ENCODE data around the gene C3orf18.
"Not testable (repeated sequence)": the region's sequence is repeated elsewhere in the genome, so short reads cannot be mapped to it uniquely, and the experiment has no call there.

The C3orf18 gene

DNA sequence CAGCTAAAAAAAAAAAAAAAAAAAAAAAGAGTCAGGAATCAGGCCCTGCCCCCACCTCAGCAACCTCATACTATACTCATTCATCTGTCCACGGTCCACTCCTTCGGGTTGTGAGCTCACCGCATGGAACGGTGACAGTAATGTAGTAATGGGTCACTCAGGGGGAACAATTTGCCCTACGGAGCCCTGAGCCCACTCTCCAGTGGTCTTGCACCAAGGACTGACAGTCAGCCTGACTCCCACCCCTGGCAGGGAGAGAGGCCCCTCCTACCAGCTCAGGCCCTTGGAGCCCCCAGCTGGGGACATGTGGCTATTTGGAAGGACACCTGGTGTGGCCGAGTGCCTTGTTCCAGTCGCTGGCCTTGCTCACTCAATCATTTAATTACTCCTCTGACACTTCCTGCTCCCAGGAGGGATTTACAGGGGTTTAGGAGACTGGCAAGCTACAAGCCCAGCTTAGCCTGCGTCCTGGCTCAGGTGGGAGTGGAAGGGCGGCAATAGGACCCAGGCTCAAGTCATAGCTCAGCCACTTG lies 44.2 kb downstream of the C3orf18 start:
- no peak for DNase-seq (ENCODE audit: low spot score)

DNA sequence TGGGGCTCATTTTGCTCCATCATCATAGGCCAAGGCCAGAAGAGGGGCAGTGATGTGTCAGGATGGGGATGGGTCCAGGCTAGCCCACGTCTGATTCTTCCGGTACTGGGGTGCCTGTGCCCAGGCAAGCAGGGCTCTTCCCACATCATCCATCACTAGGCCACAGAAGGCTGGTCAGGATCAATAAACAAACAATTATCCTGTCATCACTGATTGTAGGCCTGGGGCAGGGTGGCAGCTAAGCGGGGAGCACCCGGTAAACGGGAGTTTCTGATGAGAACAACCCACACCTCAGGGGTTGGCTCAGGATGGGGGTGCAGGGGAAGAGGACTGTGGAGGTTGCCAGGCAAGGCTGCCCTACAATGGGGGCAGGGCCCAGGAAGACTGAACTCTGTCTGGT lies 46.0 kb downstream of the C3orf18 start:
- DNase-seq (ENCODE audit: low spot score): no peak

DNA sequence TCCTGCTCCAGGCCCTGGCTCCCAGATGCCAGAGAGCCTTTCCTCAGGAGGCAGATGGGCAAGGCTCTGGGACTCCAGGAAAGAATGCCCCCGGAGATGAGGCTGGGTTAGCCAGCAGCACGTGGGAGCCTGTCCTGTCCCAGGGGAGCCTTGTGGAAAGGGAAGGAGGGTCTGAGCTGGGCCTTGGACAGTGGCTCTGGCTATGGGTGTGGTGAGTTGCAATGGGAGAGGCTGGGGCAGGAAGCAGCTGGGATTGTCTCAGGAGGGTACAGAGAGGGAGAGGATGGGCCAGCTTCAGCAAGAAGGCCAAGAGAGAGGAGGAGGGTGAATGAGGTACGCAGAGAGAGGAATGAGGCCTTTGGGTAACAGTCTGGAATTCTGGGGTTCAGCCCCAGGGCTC lies 46.7 kb downstream of the C3orf18 start:
- DNase-seq (ENCODE audit: low spot score): no peak

DNA sequence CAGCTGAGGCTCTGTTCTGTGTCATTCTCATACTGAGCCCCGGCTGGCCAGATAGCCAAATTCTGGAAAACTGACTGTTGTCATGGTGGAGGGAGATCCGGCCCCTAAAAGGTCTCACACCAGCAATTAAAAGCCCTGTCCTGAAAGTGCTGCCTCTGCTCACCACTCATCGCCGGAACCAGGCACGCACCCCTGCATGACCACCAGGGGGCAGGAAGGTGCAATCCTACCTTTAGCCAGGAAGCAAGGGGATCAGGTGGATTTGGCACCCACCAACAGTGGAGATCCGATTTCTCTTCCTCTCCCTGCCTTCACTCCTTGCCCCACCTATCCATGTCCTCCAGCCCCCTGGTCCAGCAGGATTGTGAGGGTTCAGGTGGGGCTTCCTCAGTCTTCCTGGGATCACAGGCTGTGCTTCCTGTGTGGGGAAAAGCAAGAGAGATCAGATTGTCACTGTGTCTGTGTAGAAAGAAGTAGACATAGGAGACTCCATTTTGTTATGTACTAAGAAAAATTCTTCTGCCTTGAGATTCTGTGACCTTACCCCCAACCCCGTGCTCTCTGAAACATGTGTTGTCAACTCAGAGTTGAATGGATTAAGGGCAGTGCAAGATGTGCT lies 48.0 kb downstream of the C3orf18 start:
- peak; percentile 80 for DNase-seq (ENCODE audit: low spot score)

DNA sequence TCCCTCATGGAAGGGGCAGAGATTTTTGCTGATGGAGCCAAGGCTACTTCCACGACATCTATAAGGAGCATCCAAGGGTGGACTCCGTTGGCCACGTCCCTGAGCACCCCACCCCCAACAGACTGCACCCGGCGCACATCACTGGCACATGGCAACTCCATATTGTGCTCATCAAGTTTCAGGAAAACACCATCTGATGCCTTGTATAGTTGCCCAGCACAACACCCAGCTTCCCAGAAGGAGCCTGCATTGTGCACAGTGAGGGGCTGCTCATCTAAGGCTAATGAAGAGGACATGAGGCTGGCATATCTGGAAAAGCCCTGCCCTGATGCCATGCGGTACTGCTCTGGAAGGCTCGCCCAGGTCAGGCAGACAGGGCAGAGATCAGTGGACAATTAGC lies 49.1 kb downstream of the C3orf18 start:
- no peak for DNase-seq (ENCODE audit: low spot score)

DNA sequence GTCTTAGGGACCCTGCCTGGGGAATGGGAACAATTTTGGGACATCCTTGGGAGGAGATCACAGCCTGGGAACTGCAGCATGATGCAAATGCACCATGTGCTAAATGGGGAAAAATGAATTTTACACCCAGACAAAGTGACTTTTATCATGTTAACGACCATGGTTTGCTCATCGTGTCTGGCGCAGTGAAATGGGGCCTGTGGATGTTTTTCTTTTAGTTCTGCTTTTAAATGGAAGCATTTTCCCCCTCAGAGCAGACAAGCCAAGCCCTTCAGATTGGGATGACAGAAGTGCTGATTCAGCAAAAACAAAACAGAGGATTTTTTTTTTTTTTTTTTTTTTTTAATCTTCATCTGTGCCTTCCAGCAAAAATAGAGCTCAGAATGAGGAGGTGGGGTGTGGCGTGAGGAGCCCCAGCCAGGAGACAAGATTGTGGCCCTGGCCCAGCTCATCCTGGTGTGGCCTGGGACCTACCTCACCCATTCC lies 49.8 kb downstream of the C3orf18 start:
- no peak for DNase-seq (ENCODE audit: low spot score)

DNA sequence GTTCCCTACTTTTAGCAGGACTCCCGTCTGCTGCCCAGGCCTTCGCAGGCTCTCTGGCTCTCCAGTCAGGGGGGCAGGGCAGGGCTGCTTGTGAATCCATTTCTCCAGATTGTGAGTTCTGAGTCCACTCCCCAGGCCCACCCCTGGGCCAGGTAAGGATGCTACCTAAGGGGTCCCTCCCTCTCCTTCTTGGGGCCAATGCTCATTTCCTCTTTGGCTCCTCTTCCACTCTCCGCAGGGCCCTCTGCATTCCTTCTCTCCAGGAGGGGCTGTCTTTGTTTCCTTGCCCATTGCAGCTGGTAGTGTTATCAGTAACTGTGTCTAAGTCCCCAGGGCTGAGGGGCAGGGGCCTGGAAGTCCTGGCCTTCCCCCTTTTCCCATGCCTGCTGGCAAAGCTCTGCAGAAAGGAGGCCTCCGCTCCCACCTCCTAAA lies 51.1 kb downstream of the C3orf18 start:
- no peak for DNase-seq (ENCODE audit: low spot score)

DNA sequence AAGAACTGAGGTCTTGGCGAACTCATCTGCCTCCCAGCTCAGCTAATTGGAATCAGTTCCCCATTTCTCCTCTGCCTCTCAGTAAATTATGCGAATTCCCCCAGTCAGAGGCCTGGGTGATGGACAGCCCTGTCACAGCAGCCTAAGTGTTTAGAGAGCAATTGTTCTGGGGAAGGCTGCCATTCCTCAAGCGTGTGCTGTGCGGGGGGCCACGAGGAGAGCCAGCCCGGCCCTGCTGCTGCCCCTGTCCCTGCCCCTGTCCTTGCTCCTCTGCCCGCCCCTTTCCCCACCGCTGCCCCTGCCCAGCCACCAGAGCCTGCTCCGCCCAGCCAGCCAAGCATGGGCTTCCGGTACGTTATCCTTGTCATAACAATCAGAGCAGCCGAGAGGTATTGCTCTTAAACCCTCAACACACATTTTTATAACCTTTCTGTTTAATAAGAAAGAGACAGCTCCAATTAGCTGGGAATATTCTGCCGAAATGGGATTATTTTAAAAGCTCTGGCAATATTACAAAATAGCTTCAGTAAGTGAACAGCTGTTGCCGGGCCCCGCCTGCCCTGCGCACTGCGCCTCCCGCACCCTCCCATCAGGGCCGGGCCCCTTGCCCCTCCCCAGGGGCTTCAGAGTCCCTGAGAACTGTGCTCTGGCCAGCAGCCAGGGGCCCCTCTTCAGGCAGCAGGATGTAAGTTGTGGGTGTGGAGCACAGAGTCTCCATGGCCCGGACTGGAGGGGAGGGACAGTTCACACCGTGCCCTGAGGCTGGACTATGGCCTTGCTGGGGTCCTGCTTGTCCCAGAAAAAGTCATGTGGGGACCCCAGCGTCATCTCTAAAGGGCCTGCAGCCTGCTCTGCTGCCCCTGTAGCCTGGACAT lies 51.7 kb downstream of the C3orf18 start:
- peak; percentile 29 for DNase-seq (ENCODE audit: low spot score)

DNA sequence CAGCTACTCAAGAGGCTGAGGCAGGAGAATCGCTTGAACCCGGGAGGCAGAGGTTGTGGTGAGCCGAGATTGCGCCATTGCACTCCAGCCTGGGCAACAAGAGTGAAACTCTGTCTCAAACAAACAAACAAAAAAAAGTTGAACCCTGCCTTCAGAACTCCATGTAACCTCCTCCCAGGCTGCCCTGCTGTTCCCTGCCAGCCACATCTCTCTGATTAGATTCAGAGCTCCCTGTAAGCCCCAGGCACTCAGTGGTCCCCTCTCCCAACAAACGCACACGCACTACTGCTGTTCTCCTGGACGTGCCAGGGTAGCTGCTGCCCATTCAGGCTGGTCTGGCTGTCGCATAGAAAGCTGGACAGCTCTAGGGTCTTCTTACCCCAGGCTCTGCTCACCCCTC lies 54.6 kb downstream of the C3orf18 start:
- DNase-seq (ENCODE audit: low spot score): not testable (repeated sequence)

DNA sequence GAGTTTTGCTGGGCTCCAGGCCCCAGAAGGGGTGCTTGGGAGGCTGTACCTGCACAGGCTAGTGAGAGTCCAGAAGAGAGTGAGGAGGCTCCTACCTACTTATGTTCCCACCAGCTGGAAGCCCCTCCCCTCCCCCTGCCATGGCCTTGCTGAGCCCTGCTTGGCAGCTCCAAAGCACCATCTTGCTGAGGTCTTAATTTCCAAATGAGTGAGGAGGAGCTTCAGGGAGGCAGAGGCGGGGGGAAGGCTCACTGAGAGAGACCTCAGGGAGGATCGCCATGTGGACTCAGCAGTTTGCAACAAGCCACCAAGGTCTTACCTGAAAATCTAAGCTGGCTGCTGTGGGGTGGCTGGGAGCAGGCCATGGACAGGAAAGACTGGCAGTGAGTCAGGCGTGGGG lies 55.4 kb downstream of the C3orf18 start:
- no peak for DNase-seq (ENCODE audit: low spot score)

DNA sequence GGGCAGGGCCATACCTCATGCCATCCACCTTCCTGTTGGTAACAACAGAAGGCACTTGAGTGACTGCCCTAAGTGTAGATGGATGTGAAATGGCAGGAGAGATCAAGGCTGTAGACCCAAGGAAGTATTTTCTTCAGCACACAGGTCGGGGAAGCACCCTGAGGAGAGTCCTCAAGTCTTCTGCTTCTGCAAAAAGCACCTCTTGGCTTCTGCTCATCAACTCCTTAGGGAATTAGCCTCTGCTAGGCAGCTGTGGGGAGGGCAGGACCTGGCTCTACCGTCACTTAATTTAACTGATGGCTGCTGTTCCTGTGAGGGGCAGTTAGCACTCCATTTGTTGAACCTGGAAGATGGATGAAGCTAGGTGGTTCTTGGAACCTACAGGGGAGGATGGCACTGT lies 57.2 kb downstream of the C3orf18 start:
- no peak for DNase-seq (ENCODE audit: low spot score)

DNA sequence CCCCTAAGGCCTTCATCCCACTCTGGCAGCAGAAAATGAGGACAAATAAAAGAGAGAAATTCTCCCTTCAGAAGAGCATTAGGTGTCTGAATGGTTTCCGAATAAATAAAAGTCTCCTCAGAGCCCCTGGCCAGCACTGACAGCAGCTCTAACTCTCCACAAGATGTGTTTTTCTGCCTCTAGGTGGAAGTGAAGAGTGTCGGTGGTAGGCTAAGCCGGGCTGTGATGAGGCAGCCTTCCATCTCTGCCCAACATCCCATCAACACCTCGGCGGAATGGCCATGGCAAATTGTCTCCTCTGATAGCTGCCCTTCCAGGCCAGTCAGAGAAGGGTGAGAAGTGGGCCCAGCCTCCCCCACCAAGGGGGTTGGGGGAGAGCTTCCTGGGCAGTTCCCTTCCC lies 57.8 kb downstream of the C3orf18 start:
- DNase-seq (ENCODE audit: low spot score): no peak

DNA sequence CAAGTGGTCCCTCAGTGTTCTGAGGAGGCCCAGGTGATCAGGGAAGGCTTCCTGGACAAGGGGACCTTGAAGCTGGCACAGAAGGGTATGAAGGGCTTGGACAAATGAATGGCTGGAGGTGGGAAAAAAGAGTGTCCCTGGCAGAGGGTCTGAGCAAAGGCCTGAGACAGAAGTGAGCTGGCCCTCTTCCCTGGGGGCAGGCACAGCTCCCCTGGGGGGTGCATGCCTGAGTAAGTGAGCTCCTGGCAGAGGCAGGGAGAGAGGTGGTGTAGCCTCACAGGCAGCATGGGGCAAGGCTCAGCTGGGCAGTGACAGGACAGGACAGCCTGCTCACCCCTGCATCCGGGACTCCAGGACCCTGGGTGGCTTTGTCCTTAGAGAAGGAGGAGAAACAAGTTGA lies 58.7 kb downstream of the C3orf18 start:
- DNase-seq (ENCODE audit: low spot score): no peak

Measured in GM03348 (cell line).